GM12865 (cell line): ENCODE results near the gene BAHD1.

ENCODE experiments used
- DNase-seq: peaks from one replicate; pipeline ENCODE4 v3.0.0; 2010; ENCODE audit warnings: low read depth
- H3K4me3 ChIP-seq: 2 replicates; pipeline ENCODE4 v1.5.1; 2011; ENCODE audit warnings: mild to moderate bottlenecking, low read depth, low read length, control low read depth
- TF ChIP-seq, protein P1 (sequence below): IDR thresholded peaks from 2 replicates; pipeline ENCODE4 v1.5.1; 2011; ENCODE audit warnings: low read length, control low read depth, low read depth, inconsistent platforms; ENCODE audit not compliant: insufficient read depth; ENCODE audit errors: missing control alignments

The BAHD1 gene

DNA sequence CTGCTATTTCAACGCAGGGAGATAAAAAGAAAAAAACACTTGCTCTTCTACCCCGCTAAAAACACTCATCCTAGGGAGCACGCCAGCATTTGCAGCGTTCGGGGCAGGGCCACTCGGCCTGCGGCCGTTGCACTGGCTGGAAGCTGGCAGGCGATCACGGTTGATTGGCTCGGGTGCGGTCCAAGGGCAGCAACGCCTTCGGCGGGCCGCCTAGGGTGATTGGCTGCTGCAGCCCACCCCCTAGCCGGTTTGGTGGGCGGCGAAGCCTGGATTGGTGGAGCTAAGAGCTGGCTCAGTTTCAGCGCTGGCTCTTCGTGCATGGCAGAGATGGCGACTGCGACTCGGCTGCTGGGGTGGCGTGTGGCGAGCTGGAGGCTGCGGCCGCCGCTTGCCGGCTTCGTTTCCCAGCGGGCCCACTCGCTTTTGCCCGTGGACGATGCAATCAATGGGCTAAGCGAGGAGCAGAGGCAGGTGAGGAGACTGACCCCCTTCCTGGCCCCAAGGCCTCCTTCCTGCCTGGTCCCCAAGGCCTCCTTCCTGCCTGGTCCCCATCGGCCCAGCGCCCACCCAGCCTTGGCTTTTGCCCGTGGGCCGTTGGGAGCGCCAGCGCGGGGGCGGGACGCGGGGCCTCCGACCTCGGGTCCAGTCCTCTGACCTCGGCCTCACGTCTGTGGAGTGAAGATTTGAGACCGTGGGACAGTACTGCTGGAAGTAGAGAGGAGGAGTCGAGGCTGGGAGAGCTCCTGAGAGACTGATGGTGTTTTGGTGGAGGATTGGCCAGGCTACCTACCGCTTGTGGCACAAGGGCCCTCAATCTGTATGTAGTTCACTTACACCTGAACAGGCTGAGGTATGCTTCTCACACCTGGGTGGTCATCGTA is 35.0 kb upstream of the BAHD1 start, which contains the start of gene IVD:
IVD (plus strand) TSS at position 295 of the 881 bp plus-strand sequence; CDS start at position 328, 33 bp downstream.
- TF ChIP-seq, protein P1, sequence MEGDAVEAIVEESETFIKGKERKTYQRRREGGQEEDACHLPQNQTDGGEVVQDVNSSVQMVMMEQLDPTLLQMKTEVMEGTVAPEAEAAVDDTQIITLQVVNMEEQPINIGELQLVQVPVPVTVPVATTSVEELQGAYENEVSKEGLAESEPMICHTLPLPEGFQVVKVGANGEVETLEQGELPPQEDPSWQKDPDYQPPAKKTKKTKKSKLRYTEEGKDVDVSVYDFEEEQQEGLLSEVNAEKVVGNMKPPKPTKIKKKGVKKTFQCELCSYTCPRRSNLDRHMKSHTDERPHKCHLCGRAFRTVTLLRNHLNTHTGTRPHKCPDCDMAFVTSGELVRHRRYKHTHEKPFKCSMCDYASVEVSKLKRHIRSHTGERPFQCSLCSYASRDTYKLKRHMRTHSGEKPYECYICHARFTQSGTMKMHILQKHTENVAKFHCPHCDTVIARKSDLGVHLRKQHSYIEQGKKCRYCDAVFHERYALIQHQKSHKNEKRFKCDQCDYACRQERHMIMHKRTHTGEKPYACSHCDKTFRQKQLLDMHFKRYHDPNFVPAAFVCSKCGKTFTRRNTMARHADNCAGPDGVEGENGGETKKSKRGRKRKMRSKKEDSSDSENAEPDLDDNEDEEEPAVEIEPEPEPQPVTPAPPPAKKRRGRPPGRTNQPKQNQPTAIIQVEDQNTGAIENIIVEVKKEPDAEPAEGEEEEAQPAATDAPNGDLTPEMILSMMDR, result no peak
- DNase-seq, result peak; percentile 96
- peak within 1 kb of the TSS; percentile 69 for H3K4me3 ChIP-seq

DNA sequence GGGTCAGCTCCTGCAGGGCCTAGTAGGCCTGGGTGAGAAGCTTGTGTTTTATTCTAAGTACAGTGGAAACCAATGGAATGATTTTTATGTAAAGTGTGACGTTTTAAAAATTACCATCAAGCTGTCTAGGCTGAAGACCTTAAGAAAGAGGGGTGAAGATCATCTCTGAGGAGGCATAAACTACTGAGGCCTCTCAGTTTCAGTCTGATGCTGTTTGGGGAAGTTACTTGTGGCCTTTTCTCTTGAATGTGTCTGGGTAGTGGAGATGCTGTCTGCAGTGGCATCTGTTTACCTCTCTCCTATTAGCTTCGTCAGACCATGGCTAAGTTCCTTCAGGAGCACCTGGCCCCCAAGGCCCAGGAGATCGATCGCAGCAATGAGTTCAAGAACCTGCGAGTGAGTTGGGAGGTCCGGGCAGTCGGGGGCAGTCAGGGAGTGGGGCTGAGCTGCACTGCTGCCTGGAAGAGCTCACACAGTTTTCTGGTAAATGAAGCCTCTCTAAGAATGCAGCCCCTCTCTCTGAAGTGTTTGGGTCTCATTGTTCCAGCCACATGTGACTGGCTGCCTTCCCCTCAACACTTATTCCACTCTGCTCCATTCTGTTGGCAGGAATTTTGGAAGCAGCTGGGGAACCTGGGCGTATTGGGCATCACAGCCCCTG is 33.3 kb upstream of the BAHD1 start:
- 0 out of 2 replicates have a peak overlapping the region, but pooled peaks have one; percentile 15 for H3K4me3 ChIP-seq
- peak; percentile 78 for DNase-seq
- TF ChIP-seq, protein P1, result no peak

DNA sequence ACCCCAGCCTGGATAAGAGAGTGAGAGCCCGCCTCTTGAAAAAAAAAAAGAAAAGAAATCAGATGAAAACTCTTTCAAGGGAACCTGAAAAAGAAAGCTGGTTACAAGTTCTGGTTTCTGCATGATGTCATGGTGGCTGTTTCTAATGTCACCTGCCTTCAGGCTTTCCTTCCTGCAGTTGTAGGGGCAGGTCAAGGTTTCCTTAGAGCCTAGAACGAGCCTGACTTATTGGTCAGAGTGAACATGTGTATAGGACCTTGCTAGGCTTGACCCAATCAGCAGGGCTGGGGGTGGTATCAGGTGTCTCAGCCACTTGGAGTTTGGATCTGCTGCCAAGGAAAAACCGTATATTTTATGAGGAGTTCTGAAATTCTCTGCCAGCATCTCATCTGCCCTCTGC is 31.4 kb upstream of the BAHD1 start:
- peak; percentile 80 for DNase-seq
- no peak overlapping the region for H3K4me3 ChIP-seq
- TF ChIP-seq, protein P1, result no peak

DNA sequence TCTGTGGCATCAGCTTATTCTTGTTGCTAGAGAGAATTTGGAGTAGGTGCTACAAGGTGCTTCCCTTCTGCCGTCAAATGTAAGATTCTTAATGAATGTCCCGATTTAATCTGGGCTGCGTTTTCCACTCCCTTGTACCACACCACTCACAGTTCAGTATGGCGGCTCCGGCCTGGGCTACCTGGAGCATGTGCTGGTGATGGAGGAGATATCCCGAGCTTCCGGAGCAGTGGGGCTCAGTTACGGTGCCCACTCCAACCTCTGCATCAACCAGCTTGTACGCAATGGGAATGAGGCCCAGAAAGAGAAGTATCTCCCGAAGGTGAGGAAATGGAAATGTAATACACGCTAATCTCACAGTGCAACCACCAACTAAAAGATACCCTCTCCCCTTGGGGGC is 30.3 kb upstream of the BAHD1 start:
- DNase-seq, result no peak
- TF ChIP-seq, protein P1, result no peak
- no peak overlapping the region for H3K4me3 ChIP-seq

DNA sequence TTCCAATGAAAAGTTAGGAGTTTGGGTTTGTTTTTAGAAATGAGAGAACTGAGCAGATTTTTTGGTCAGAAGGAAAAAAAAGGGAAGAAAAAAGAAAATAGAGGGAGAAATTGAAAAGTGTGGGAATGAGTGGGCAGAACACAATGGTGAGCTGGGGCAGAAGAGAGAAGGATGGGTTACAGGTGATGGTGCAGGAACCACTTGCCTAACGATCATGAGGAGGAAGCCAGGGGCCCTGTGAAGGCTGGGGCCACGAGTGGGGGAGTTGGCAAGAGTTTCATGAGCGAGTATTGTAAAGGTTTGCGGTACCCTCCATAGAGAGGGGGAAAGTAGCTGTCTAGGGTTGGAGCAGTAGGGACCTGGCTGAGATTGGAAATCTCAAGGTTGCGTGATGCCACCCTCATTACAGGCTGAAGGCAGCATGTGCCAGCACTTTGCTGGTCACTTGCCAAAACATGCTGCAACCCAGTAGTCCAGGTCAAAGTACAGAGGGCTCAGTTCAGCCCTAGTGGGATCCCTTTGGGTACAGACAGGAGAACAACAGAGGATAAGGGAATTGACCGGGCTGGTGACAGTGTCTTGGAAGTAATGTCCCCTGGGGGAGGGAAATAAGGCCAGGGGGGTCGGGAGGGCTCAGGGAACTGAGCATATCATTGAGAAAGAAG is 28.5 kb upstream of the BAHD1 start:
- H3K4me3 ChIP-seq, result no peak overlapping the region
- DNase-seq, result no peak
- TF ChIP-seq, protein P1, result no peak

DNA sequence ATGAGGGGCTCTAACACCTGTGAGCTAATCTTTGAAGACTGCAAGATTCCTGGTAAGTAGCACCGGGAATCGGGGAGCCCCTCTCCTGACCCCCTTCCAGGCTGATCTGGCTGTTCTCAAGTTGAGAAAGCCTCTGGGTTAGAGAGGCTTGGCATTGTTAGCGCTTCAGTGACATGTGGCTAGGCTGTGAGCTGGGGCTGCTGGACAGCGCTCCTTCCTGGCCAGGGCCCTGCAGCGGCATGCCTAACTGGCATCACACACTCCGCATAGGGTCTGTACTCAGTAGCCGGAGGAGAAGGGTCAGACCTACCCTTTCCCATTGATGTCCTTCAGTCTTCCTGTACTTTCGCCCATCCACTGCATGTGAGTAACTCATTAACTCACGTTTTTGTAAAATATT is 27.7 kb upstream of the BAHD1 start:
- TF ChIP-seq, protein P1, result no peak
- DNase-seq, result no peak
- H3K4me3 ChIP-seq, result no peak overlapping the region
